Lung microvascular endothelial cell (primary cell): Measurements from ENCODE around the gene XPC. TPM values are rescaled to one million over a fixed set of nuclear protein-coding genes. Genes with fewer than 3 reads are reported as not detected.
A peak's percentile ranks its signal among the peaks of the same experiment; 100 is the strongest.

Source experiments
- DNase-seq, 2 donors: peaks; one replicate each; pipeline versions ENCODE4 v3.0.0 to v3.0.0-alpha.2; 2010; ENCODE audit warnings: low read depth in 2 of 2
- total RNA-seq: library from RNA; depleted of rRNA; stranded (reverse); fragments of >200 nt; gene quantifications from 2 replicates; pipeline ENCODE4 v1.2.1, GENCODE V29; 2014

Gene XPC
- total RNA-seq, 1 donor from 2014 or later: 26.0 TPM

DNA sequence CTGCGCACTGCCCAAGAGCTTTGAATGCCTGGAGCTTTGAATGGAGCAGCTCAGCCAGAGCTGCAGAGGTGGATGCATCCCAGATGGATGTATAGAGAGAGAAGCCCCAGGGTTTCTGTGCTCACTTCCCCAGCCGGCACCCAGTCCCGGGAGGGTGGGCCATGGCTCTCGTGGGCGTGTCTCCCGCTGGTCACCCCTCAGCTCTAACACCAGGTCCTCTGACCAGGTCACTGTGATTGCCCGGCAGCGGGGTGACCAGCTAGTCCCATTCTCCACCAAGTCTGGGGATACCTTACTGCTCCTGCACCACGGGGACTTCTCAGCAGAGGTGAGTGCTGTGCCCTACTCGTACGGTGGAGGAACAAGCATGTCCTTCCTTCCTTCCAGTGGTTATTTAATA lies 42.8 kb downstream of the XPC start:
- no peak for DNase-seq

DNA sequence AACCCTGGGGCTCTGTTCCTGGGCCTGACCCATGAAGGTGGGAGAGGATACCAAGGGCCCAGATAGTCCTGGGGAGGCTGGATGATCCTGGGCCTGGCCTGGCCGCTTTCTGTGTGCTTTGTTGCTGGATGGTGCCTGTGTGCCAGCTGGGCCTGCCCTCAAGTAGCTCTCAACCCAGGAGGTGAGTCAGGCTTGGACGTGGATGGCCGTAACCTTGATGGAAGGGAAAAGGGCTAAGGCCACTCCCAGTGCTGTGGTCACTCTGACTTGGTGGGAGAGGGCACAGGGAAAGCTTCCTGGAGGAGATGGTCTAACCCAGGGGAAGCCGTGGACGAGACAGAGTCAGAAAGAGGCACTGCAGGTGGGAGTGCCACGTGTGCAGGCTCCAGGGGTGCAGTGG lies 44.1 kb downstream of the XPC start:
- DNase-seq: no peak

DNA sequence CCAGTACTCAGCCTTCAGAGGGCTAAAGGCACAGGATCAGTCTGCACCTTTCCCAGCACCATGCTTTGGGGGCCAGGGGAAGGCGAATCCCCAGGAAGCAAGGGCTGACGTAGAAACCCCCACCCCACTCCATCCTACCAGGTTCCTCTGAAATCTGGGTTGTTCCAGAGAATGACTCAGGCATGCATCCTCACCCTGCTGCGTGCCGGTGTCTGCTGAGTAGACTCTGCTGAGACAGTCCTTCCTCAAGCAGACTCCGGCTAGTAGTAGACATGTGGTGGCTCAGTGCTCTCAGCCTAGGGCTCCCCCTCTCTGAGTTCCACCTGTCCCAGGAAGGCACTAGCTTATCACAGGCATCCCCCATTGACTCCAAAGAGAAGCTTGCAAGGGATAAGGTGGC lies 44.5 kb downstream of the XPC start:
- DNase-seq: peak in 1 of 2 donors; percentile 43

DNA sequence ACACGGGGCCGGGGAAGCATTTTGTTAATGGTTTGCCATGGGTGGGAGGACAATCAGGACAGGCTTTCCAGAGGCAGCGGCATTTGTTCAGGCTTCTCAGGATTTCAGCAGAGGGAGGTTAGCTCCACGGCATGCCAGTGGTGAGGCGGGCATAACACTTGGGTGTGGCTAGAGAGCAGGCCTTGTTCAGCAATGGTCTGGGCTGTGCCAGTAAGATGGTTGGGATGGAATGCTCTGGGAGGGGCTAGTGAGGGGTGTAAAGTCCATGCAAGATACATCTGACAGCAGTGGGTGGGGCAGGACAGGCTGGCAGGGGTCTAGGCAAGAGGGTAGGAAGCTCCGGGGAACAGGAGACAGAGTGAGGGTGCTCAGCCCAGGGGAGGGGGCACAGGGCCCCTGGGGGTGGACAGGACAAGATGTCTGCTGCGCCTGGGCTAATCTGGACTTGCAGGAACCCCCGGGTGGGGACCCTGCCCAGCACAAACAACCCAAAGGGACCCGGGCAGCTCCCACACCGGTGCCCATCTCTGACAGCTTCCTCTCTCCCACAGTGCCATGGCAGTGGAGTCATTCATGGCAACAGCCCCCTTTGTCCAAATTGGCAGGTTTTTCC lies 45.1 kb downstream of the XPC start:
- no peak for DNase-seq

DNA sequence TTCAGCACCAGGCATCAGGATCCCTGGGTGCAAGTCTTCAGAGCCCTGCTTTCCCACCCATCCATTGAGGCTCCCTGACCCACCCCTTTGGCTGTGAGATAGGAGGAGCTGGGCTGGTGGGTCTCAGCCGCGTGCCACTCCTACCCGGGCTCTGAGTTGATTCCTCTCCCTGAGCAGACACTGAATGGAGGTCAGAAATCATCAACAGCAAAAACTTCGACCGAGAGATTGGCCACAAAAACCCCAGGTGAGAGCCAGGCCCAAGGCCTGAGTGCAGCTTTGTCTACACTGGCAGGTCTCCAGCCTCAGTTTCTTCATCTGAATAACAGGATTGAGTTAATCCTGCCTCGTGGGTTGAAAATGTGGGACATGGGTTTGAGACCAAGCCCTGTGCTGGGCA lies 45.7 kb downstream of the XPC start:
- no peak for DNase-seq

DNA sequence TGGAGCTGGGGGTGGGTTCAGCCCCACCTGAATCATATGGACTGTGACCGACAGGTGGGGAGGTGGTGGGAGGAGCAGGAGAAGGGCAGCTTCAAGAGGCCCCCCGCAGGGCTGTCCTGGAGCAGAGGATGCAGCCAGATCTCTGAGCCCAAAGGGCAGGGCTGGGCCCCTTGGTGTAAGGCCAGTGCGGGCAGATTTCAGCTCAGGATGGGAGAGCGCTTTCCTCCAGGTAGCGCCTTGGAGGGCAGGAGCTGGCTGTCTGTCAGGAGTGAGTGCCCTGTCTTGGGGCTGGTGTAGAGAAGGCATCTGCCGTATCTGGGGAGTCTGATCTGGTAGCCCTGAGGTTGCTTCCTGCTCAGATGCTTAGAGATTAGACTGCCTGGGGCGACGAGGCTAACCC lies 46.3 kb downstream of the XPC start:
- no peak for DNase-seq

DNA sequence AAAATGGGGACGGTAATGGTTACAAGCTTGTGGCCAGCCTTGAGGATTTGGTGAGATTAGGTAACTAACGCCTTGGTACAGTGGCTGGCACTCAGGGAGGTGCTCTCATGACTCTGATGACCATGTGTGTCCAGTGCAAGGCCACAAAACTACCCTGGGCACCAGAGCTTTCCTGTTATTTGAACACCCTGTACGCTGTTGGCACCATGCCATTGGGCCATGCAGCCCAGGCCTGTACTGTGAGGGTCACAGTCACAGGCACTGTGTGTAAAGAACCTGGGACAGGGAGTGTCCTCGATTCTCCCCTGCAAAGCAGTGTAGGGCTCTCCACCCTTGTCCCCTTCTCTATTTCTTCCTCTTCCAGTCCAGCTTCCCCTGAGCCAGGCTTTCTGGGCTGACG lies 47.3 kb downstream of the XPC start:
- DNase-seq: peak in 1 of 2 donors; percentile 54

DNA sequence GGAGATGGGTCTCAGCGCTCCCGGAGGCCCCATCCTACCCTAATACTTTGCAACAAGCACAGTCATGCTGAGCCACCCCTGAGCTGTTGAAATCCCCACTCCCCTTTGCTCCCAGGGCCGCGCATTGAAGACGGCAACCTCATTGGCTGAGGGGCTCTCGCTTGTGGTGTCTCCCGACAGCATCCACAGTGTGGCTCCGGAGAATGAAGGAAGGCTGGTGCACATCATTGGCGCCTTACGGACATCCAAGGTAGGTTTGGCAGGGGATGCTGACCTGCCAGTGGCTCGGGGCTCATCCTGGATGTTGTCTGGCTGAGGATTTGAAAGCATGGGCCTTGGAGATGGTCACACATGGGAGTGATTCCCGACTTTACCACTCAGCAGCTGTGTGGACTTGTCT lies 47.7 kb downstream of the XPC start:
- DNase-seq: no peak

DNA sequence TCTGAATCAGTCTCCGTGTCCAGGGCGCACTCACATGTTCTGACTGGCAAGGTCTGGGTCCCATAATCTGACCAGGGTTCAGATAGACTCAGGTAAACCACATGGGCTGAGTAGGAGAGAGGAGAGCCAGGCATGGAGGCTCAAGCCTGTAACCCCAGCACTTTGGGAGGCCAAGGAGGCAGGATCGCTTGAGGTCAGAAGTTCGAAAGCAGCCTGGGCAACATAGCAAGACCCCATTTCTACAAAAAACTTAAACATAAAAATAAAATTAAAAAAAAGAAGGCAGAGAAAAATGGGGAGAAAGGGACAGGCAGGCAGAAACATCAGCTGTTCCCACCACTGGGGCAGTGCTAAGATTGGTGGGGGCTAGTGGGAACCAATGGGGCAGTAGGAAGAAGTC lies 48.2 kb downstream of the XPC start:
- no peak for DNase-seq

DNA sequence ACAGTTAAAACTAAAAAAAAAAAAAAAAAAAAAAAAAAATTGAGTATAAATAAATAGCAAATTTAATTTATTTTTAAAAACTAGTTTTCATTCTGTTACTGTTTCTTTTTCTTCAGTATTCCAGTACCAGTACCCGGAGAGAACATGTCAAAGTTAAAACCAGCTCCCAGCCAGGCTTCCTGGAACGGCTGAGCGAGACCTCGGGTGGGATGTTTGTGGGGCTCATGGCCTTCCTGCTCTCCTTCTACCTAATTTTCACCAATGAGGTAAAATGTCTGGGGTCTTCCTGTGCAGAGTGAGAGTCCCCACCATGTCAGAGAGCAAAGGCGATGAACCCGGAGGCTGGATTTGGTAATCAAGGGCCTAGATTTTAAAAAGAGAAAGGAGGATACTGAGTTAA lies 49.1 kb downstream of the XPC start:
- DNase-seq: no peak

DNA sequence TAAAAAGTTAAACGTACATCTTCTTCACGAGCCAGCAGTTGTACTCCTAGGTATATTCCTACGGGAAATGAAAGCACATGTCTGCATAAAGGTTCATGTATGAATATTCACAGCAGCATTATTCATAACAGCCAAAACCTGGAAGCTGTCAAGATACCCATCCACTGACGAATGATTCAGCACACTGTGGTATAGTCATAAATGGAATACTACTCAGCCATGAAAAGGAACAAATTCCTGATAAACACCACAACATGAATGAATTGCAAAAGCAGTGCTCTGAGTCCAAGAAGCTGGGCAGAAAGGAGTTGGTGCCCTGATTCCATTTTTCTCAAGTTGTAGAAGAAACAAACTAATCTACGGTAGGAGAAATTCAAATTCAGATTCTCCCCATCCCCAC lies 49.7 kb downstream of the XPC start:
- DNase-seq: no peak

DNA sequence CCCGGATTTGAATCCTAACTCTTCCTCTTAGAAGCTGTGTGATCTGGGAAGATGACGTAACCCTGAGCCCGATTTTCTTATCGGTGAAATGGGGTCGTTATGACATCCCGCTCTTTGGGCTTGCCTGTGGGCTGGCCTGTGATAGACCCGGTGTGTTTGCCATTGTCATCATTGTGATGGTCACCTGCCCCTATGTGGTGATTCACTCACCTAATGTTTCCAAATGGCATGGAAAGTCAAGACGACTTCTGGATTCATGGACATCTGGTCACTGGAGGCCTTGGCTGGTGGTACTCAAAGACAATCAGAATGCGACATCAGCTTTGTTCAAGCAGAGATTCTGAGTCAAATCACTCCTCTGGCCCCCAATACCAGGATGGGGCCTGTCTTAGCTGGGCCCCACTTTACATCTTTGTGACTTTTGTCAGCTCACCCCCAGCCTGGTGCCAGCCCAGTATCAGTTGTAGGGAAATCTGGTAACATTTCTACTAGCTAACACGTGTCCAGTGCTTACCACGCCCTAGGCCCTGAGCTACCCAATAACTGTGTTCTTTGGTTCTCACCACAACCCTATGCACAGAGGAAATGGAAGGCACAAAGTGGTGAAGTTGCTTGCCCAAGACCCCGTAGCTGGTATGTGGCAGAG lies 50.8 kb downstream of the XPC start:
- no peak for DNase-seq

DNA sequence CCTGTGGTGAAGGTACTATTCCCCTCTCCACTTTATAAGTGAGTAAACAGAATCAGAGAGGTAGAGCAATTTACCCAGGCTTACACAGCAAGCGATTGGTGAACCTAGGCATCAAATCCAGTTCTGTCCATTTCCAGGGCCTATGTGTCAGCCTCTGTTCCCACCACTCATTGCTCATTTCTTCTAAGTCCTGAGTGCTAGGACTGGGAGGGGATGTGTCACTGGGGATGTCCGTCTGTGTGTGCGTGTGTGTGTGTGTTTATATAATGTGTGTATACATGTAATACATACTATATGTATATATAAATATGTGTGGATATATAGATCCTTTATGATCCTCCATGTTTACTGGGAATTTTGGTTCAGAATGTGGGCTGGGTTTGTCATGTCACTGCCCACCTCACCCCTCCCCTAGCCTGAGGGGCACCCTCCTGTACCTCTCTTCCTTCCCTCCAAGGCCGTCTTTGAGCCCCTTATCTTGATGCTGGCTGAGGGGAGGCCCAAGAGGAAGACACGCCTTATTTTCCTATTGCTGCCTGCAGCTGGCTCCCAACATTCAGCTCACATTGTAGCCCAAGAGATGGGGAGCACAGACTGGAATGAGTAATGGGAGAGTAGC lies 51.4 kb downstream of the XPC start:
- peak in 1 of 2 donors; percentile 24 for DNase-seq

DNA sequence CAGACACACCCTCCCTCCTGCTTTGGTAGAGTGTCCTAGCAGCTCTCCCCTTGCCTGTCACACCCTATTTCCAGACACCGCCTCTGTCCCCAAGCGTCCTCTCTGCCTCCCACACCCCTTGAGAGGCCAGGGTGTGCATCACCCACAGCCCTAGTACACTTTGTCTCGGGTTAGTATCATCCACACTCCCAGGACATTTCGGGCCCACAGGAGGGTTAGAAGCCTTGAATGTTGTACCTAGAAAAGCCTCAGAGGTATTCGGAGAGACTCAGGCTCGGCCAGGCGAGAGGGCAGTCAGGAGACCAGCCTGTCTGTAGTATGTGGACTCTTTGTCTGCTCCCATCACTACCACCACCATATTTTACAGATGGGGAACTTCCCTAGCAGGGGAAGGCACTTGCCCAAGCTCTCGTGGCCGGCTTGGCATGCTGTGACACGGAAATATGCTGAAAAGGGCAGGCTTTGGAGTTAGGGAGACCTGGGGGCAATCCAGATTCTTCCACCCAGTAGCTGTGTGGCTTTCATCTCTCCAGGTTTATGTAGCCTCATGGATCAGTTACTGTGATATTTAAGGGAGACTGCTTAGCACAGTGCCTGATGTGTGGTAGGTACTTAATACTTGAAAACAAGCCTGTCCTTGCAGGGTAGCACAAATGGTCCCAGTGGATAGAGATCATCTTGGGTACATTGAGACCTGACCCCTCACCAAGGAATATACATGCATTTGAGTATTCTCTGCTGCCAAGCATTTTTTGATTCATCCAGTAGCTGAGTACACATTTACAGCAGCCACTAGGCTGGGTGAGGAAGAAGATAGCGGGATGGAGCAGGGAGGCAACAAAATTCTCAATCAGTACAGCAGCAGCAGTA lies 52.1 kb downstream of the XPC start:
- DNase-seq: no peak

DNA sequence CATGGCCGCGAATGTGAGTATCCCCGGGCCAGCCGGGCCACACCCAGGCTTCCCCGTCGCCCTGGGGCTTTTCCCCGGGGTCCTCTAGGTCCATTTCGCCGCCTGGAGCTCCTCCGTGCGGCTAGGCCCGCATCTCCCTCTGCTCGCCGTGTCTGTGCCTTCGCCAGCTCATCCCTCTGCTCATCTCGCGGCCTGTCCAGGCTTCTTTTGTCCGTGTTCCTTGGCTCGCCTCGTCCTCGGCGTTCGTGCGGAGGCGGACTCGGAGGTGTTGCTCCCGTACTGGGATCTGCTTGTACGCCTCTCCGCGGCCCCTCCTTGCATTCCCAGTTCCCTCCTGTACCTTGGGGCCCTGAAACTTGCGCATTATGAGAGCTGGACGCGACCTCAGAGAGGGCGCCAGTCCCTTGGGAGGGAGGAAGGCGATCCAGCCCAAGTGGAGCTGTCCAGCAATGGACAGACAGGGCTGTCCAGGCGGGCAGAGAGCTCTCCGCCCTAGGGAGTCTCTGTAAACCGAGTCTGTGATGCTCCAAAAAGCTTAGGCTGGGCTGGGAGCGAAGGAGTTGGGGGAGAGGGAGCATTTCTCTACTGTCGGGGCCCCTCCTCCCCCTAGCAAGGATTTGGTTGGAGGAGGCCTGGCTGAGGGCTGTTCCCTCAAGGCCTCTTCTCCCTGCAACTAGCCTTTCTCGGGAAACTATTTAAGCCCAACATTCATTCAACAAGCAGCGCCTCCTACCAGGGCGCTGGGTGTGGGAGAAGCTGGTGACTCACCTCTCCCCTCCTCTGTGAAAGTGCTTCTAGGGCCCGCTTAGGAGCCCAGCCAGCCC lies 53.0 kb downstream of the XPC start:
- peak; percentile 74 to 87 for DNase-seq

DNA sequence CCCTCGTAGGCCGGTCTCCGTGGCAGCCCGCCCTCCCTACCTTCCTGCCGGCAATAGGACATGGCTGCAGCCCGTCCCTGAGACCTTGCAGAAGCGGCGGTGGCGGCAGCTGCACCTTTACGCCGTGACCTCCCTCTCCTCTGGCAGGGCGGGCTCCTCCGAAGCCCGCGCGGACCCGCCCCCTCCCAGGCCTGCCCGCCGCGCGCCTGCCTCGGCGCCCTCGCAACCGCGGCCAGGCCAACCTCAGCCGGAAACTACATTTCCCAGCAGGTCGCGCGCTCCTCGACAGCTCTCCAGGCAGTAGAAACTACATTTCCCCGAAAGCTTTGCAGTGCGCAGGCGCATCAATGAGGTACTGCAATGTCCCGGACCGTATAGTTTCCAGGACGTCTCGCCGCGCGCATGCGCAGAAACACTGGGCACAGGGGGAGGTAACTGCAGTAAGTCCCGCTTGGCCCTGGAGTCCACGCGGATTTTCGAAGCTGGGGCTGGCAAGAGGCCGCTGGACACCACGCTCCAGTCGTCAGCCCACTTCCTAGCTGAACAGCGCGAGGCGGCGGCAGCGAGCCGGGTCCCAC lies 53.7 kb downstream of the XPC start, which contains the start of the genes CHCHD4 and TMEM43:
Gene CHCHD4 (minus strand): TSS at position 256 of the 578 bp plus-strand sequence. CDS start 194 bp downstream, at position 62.
Gene TMEM43 (plus strand): TSS at position 438 of the 578 bp plus-strand sequence. CDS start 142 bp downstream, outside the sequence.
- peak; percentile 99 for DNase-seq

DNA sequence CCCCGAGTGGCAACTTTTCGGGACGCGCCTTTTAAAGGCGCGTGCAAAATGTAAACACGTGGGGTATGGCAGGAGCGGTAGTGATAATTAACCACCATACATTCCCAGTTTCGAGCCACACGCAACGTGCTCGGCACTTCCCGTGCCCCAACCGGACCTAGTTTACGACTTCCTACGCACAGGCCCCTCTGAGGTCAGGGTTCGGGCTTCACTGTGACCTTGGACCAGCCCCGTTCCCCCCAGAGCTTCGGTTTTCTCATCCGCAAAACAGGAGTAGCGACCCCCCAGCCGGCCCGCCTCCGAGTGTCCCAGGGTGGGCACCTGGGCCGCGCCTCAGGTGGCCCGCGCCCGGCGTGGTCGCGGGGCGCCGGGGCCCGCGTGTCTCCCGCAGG lies 54.2 kb downstream of the XPC start:
- DNase-seq: peak; percentile 41 to 56

DNA sequence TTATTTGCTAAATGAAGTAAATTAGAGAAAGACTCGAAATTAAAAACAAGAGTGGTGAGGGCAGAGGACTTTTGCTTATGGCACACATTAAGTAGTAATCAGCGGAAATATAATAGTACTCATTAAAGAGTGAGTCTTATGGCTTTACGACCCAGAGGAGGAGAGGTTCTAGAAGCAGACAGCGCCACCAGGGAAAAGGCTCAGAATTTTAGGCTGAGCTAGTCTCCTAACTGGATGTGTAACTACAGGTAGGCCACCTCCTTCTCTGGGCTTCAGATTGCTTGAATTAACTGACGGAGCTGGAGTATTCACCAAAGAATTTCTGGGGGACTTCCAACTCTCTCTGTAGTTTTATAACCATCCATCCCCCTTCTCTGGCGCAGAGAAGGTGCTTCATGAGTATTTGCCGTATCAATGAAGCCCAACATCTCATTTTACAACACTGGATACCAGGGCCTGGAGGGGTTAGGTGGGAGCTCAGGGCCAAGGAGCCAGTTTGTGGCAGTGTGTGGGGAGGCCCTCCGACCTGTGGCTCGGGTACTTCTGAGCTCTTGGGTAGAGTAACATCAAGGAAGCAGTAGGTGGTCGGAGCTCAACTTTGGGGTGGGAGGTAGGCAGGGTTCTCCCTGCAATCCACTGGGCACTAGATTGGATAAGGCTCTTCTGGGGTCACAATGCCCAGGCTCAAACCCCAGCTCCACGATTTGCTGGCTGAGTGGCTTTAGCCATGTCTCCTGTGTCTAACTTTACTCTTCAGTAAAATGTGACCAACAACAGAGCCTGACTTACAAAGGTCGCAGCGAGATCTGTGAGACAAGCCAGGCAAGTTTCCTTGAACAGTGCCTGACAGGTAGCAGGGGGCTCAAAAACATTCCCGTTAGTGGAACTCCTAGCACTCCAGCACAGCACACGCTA lies 54.8 kb downstream of the XPC start:
- DNase-seq: no peak

DNA sequence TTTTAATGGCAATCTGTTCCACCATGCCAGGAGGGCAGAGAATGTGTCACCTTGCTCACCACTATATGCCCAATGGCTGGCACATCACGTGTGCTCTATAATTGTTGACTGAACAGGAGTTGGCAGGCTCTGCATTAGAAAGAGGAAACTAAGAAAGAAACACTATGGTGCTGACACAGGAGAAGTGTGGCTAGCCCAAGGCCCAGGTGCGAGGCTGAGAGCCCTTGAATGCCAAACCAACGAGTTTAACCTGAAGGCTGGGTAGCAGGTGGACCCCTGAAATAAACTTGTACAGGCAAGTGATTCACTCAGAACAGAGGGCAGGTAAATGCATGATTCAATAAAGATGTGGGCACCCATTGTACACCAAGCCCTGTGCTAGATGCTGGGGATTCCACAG lies 56.1 kb downstream of the XPC start:
- no peak for DNase-seq

DNA sequence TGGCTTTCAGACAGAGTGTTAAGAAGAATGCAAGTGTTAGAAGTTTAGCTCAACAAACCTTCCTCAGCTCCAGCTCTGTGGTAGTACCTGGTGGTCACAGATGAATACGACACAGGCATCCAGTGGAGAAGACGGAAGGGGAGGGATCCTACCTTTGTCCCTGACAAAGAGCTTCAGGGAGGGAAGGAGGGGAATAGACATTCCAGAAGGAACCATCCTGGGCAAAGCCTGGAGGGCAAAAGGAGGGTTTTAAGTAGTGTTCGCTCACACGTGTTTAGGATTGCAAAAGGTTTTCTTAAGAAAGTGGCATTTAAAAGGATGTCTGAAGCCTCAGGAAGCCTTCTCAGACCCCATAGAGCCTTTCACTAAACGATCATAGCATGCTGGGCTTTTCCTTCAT lies 56.5 kb downstream of the XPC start:
- no peak for DNase-seq
